Measurements from ENCODE around the gene INSIG1.

The INSIG1 gene

DNA sequence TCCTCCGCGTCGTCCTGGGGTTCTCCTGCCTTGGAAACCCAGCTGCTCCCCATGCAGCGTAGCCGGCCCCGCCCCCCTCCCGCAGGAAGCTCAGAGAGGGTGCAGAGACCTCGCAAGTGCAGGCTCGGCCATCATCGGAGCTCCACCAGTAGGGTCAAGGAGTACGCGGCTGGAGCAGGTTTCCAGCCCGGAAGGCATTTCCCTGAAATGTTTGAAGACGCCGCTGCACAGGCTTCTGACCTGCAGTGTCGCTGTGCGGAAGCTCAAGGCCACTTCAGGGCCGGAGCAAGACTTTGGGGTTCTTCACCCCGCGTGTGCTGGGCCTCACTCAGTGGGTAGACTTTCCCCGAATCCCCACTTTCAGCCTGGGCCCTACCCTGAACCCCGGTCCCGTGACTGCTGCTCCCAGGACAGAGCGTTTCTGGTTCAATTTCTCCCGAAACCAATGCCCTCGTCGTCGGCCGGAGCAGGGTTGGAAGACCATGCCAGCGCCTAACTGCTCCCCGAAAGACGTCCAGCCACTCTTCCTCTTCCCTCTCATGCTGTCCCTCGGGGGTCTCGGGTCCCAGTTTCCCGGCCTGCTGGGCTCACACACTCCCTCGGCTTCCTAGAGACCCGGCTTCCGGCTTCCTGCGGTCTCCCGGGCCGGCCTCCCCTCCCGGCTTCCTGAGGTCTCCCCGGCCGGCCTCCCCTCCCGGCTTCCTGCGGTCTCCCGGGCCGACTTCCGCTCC is 52.1 kb downstream of the INSIG1 start:
- DNase-seq (ENCODE audit: low spot score) = no peak

DNA sequence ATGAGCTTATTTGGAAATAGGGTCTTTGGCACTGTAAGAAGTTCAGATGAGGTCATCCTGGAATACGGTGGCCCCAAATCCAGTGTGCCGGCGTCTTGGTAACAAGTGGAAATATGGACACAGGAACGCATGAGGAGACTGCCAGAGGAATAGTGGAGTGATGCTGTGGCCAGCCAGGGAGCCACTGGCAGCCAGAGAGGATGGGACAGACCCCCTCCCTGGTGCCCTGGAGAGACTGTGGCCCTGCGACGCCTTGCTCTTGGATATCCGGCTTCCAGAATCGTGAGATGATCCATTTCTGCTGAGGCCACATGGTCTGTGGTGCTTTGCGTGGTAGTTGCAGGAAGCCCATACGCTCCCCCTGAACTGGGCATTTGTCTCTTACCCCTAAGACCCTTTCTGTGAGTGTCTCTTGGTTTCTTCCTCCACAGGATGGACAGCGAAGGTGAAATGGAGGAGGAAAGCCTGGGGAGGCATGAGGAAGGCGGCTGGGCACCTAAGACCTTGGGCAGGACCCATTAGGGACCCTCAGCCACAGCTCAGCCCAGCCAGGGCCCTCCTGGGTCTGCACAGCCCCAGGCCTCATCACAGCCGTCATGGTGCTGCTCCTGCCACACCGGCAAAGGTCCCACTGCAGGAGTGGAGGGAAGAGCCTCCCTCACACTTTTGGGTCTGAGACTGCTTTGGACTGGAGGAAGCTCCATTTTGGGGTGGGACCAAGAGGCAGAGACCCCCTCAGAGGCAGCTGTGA is 53.6 kb downstream of the INSIG1 start:
- no peak for DNase-seq (ENCODE audit: low spot score)

DNA sequence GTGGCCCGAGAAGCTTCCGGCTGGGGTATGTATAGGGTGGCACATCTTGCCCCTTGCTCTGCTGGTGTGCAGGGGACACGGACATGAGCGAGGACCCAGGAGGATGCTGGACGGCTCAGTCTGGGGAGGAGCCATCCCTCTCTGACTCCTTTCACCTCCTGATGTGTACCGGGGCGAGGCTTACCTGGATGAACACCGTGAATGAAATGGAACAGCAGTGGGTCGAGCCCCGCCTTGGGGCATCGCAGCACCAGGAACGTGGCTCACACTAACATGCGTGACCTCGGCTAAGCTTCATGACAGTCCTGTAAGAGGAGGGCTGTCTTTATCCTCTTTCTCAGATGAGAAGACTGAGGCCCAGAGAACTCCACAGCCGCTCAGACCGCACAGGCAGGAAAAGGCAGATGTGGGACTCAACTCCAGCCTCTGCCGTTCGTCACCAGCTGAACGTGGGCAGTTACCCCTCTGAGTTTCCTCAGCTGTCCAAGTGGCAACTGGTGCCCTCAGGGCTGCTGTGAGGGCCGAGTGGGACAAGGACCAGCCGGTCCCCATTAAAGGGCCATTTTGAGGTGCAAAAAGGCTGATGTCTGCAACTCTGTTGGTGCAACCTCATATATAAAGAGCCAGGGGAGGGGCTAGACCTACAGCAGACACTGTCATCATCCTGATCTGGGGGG is 54.5 kb downstream of the INSIG1 start:
- DNase-seq (ENCODE audit: low spot score) = no peak

DNA sequence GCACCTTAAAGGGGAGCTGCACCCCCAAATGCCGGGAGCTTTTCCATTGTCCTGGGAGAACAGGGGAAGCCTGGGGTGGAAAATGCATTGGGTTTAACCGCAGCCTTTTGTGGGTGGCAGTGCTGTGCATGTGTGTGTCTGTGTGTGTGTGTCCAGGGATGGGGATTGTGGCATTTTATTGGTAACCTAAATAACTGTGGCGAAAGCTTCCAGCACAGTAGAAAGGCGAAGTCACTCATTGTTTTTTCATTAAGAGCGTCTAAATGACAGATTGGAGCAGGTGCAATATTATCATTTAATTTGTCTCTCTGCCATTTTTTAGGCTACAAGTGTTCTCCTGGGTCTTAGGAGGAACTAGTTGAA is 55.1 kb downstream of the INSIG1 start:
- DNase-seq (ENCODE audit: low spot score) = no peak

DNA sequence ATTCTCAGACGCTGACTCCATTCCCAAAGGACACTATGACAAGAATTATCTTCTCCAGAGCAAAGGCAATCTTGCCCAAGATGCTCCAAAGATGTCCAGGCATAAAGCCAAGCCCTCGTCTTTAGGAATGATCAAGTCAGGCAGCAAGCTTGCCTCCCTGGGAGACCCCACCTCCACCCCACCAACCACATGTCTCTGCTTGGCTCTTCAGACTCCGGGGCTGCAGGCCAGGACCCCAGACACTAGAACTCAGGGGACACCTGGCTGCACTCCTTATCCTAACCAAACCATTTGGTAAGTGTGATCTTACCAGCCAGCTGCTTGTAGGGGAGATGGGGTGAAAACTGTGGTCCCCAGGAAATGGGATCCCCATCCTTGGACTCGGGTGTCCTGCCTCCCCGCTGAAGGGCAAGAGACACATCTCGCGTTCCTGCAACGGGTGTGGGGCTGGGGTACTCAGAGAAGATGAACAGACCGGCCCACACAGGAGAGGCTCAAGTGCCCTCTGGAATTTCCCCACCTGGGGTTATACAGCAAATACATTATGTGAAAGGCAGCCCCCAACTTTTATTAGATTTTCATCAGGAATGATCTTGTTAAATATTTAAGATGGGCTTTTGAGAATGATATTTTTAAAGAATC is 55.7 kb downstream of the INSIG1 start:
- no peak for DNase-seq (ENCODE audit: low spot score)

DNA sequence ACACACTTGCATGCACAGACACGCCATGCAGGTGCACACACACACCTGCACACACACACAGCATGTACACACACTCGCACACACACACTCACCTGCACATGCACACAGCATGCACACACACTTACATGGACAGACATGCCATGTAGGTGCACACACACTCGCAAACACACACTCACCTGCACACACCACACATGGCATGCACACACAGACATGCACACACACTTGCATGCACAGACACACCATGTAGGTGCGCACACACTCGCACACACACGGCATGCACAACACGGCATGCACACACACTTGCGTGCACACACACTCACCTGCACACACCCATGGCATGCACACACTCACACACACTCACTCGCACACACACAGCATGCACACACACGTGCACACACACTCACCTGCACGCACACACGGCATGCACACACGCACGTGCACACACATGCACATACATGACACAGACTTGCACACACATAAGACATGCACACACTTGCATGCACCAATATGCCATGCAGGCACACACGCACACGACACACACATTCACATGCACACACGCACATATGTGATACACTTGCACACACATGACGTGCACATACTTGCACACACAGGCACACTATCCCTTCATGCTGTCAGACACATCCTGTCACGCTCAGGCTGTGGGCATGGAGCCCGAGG is 56.8 kb downstream of the INSIG1 start:
- DNase-seq (ENCODE audit: low spot score) = no peak

DNA sequence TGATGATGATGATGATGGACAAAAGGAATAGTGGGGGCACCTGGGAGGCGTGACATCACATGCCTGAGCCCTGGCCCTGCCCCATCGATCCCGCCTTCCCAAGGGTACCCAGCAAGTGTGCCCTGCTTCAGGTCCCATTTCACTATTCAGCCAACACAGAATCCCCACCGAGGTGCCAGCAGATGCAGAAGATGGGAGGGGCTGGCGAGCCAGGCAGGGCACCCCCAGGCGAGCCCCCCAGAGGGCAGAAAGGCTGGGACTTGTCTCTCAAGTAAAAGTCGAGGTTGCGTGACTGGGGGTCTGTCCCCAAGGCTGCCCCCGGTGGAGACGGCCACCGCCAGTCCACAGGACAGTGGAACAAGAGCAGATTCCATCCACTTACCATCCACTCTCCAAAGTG is 57.5 kb downstream of the INSIG1 start:
- no peak for DNase-seq (ENCODE audit: low spot score)

DNA sequence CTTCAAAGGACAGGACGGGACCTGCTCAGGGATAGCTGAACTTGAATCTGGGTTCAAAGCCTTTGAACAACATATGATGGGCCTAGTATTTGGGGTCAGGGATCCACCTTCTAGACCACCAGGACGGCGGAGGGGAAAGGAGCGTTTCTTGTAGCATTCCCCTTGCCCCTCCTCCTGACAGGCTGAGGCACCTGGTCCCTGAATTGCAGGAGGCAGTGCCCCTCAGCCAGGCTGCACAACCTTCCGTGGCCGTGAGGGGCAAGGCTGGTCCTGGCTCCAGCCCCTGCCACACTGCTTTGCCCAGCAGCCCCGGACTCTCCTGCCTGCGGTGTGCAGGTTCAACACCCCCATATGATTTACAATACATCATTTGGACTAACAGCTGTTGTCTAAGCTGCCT is 58.1 kb downstream of the INSIG1 start:
- DNase-seq (ENCODE audit: low spot score) = no peak

DNA sequence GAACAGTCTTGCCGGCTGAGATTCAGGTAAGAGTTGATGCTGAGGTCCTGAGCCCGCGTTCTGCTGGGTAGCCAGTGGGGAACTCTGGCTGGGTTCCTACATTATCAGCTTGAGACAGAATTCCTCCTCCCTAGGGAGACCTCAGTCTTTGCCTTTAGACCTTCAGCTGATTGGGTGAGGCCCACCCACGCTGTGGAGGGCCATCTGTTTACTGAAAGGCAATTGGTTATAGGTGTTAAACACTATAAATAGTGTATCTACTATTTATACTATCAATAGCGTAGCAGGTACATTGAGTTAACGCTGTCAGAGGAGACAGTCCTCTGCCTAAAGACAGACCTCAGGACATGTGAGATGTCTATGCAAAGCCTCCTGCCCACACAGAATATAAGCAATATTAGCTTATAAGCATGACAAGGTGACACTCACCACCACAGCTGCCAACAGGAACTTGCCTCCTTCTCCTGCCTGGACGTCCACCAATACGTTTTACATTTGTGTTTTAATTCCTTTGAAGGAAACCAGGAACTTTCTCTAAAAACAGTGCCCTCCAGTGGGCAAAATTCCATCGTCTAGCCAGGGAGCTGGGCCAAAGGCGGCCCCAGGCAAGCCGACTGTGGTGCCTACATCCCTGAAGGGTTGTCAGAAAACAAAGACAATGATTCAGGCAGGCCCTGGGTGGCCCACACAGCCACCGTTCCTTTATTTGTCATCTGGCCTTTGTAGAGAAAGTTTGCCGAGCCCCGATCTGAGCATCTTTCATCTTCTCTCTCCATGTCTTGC is 58.8 kb downstream of the INSIG1 start:
- DNase-seq (ENCODE audit: low spot score) = no peak

DNA sequence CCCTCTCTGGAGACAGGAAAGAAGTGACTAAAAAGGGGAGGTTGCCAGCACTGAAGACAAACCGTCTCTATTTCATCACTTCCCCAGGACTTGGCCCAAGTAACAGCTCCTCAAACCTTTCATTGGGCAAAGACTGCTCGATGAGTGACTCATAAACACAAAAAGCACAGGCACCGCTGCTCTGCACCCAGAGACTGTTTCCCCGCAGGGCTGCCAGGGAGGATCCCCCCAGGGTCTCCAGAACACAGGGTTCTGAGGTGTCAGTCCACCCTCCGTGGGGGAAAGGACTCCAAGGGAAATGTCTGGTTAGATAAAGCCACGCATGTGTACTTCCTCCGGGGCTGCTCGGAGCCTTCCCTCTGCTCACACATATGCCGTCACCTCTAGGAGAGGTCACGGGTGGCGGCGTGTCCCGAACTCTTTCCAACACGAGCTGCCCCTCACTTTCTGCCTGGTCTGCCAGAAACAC is 59.9 kb downstream of the INSIG1 start:
- no peak for DNase-seq (ENCODE audit: low spot score)

DNA sequence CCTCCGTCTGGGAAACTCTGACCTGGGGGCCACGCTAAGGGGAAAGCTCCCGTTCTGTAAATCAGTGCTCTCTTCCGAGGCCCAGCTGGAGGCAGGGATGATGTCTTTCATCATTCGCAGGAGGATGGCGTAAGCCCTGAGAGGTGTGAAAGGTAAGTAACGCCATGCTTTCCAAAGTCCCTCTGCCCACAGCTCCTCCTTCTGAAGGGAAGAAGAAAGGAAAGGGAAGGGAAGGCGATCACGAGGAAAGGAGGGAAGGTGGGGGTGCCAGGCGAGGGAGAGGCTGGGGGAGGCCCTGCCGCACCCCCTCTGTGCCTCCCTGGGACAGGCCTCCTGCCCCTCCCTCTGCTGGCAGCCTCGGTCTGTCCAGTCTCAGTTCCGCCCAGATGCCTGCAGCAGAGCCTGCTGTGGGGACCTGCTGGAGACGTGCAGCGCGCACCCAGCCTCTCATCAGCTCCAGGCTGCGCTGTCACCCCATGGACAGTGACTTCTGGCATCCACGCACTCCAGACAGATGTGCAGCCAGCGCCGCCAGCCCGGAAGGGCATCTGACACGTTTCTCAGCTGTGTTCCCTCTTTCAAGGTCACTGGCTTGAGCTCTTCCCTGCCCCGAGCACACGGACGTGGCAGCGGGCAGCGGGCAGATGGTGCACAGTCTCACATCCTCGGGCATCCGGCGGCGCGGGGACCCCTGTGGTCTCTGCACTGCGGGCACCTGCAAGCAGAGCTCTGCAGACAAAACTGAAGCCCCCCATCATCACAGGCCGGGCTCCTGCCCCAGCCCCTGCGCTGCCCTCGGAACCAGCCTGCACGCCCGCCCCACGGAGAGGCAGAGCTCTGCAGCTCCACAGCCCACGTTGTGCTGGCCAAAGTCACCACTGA is 60.6 kb downstream of the INSIG1 start:
- DNase-seq (ENCODE audit: low spot score) = no peak

DNA sequence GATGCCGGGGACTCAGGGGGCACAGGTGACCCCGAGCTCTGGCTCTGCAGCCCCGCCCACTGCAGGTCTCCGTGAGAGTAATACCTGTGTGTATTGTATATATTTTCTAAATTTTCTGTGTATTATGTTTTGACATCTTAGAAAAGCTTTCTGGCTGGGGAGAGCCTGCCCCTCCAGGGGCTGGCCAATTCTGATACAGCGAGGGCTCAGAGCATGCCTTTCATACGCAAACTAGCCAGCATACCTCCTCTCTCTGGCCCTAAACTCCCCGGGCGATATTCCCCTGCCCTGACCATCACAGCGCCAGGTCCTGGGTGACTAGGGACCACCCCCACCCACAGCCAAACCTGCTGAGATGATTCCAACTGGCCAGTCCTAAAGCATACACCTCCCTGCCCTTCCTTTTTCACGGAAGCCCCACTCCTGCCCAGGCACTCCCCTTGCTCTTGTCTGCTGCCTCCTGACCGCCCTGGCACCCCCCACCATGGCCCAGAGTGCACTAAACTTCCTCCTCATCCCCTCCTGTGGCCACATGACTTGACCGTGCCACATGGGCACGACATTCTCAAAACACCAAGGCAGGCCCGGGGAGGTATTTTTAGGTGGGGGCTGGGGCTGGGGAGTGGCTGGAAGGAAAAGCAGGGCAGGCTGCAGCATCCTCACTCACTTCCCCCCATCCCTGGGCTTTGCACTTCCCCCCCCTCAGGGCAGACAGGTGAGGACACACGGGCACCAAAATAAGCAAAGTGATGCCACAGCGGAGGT is 61.5 kb downstream of the INSIG1 start:
- no peak for DNase-seq (ENCODE audit: low spot score)
